Measurements from ENCODE around the gene HFM1.

HFM1 gene

DNA sequence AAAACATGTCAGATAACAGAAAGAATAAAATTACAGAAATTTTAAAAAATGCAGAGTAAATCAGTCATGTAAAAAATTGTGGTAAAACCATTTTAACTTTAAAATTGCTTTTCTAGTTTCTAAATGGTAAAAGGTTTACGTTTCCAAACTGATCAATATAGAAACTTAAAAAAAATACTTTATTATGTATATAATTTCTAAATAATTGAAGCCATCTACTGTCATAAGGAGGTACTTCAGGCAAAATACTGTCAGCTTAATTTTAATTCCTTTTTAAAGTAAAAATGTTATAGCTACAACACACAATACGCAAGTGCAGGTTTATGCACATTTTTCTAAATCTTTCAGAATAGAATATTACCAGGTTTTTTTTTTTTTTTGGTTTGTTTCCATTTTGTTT is 159.9 kb downstream of the HFM1 start:
- no peak for TF ChIP-seq CTCF (IDR thresholded peaks at IDR 0.05; ENCODE audit: low read depth, low read length, missing control alignments)
- H3K4me3 ChIP-seq (replicated peaks; ENCODE audit: low read depth, low read length): no peak overlapping the region
- DNase-seq (ENCODE audit: extremely low read depth, low read depth): no peak

GRCh38 chr1:91243171-91243570 is 161.5 kb downstream of the HFM1 start:
- H3K4me3 ChIP-seq (replicated peaks; ENCODE audit: low read depth, low read length): no peak overlapping the region
- no peak for DNase-seq (ENCODE audit: extremely low read depth, low read depth)
- TF ChIP-seq CTCF (IDR thresholded peaks at IDR 0.05; ENCODE audit: low read depth, low read length, missing control alignments): no peak

- no peak overlapping the region for H3K4me3 ChIP-seq (replicated peaks; ENCODE audit: low read depth, low read length)
- no peak for DNase-seq (ENCODE audit: extremely low read depth, low read depth)
- no peak for TF ChIP-seq CTCF (IDR thresholded peaks at IDR 0.05; ENCODE audit: low read depth, low read length, missing control alignments)
Observed at GRCh38 chr1:91234181-91234580, 170.5 kb downstream of the HFM1 start.

DNA sequence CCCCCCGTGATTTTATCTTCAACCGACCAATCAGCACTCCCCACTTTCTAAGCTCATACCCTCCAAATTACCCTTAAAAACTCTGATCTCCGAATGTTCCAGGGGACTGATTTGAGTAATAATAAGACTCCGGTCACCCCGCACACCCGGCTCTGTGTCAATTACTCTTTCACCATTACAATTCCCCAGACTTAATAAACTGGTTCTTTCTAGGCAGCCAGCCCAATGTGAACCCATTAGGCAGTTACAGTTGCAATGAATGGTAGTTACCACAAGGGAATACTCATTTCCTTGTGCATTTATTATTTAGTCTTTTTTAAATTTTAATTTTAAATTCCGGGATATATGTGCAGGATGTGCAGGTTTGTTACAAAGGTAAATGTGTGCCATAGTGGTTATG is 177.9 kb downstream of the HFM1 start:
- H3K4me3 ChIP-seq (replicated peaks; ENCODE audit: low read depth, low read length): no peak overlapping the region
- no peak for TF ChIP-seq CTCF (IDR thresholded peaks at IDR 0.05; ENCODE audit: low read depth, low read length, missing control alignments)
- DNase-seq (ENCODE audit: extremely low read depth, low read depth): no peak

- DNase-seq (ENCODE audit: extremely low read depth, low read depth): no peak
- H3K4me3 ChIP-seq (replicated peaks; ENCODE audit: low read depth, low read length): no peak overlapping the region
- TF ChIP-seq CTCF (IDR thresholded peaks at IDR 0.05; ENCODE audit: low read depth, low read length, missing control alignments): no peak
Observed at GRCh38 chr1:91224878-91225277, 179.8 kb downstream of the HFM1 start.

DNA sequence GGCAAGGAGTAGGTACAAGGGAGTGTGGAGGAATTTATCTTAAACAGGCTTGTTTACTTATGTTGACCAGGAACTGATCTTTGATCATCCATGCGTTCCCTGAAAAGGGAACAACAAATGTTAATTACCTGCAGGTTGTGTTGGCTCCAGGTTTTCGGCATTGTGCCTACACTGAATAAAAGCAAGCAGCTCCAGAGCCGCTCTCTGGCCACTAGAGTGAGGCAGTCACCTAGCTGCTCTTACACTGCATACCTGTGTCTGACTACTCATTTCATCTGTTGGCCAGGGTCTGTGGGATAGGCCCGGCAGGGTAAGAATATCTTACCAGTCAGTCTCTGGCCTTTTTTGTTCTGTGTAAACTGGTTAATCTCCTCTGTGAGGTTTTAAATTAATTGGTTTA is 183.6 kb downstream of the HFM1 start:
- no peak for TF ChIP-seq CTCF (IDR thresholded peaks at IDR 0.05; ENCODE audit: low read depth, low read length, missing control alignments)
- H3K4me3 ChIP-seq (replicated peaks; ENCODE audit: low read depth, low read length): no peak overlapping the region
- DNase-seq (ENCODE audit: extremely low read depth, low read depth): no peak

- DNase-seq (ENCODE audit: extremely low read depth, low read depth): no peak
- H3K4me3 ChIP-seq (replicated peaks; ENCODE audit: low read depth, low read length): no peak overlapping the region
- TF ChIP-seq CTCF (IDR thresholded peaks at IDR 0.05; ENCODE audit: low read depth, low read length, missing control alignments): no peak
Observed at GRCh38 chr1:91217911-91218310, 186.7 kb downstream of the HFM1 start.

All from HFF-Myc (cell line).